C4-2B (cell line): ENCODE data around the gene NKX2-3.

Experiments used
- CTCF ChIP-seq: fragments of 450-650 bp; conservative IDR thresholded peaks from 2 replicates; pipeline ENCODE4 v1.5.1; 2017; ENCODE audit warnings: mild to moderate bottlenecking
- ZFX ChIP-seq: fragments of 450-650 bp; IDR thresholded peaks from 2 replicates; pipeline ENCODE4 v1.6.1; 2017

DNA sequence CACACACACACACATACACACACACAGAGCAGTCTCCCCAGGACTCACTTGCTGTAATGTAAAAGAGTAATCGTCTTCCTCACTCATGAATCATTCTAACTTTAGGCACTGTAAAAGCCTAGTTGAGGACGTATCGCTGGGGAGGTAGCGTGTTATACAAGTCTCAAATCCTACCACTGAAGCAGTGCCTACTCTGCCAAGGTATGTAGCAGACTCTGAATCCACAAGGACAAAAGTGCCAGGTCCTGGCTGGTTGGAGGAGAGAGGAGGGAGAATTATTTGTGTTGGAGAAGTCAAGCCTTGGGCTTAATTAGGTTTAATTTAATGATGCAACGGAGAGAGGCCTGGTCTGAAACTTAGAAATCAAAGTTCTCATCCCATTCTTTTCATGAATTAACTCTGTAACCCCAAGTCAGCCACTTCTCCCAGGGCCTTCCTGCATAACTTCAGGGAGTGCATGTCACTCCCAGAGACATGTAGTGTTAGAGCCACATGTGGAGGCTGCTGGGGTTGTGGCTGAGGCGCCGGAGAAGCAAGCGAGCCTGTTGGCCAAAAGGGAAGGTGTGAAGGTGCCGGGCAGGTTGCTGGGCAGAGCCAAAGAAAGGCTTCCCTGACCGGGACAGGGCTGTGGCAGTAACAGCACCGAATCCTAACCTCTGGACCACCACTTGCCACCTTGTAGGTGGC, 36.7 kb downstream of the NKX2-3 start:
- TF ChIP-seq CTCF (no peak), ZFX (no peak)
